ENCODE measurements around the gene NR6A1. TPM values are rescaled to one million over a fixed set of nuclear protein-coding genes. Genes with fewer than 3 reads are reported as not detected.

Gene NR6A1
- polyA plus RNA-seq, 2 donors = 0.68 to 1.4 TPM

- WGBS, 2 donors = 88 to 94% methylated on average over 4 of the region's 4 CpGs
- H3K9me3 ChIP-seq (ENCODE audit: control insufficient read depth in 2 of 2, insufficient read depth in 1 of 2, low read depth in 1 of 2, low read length in 1 of 2) = peaks cover 0 to 3% of the 10 kb centered on the region in 2 donors
- no peaks in the 10 kb centered on the region for H3K27me3 ChIP-seq (ENCODE audit: control insufficient read depth in 1 of 2, insufficient read depth in 2 of 2, low read length in 2 of 2)
- H3K36me3 ChIP-seq (ENCODE audit: control insufficient read depth in 2 of 2, insufficient read depth in 2 of 2, low read length in 1 of 2) = no peaks in the 10 kb centered on the region
- no peak overlapping the region for H3K27ac ChIP-seq (ENCODE audit: low read depth in 2 of 2, low read length in 1 of 2)
- no peak overlapping the region for H3K4me3 ChIP-seq (ENCODE audit: low read depth in 1 of 2, low read length in 2 of 2)
- no peaks in the 10 kb centered on the region for H3K4me1 ChIP-seq (ENCODE audit: control insufficient read depth in 2 of 2, insufficient read depth in 2 of 2, low read length in 1 of 2)
Observed at GRCh38 chr9:124493218-124493617, 277.9 kb downstream of the NR6A1 start.

DNA sequence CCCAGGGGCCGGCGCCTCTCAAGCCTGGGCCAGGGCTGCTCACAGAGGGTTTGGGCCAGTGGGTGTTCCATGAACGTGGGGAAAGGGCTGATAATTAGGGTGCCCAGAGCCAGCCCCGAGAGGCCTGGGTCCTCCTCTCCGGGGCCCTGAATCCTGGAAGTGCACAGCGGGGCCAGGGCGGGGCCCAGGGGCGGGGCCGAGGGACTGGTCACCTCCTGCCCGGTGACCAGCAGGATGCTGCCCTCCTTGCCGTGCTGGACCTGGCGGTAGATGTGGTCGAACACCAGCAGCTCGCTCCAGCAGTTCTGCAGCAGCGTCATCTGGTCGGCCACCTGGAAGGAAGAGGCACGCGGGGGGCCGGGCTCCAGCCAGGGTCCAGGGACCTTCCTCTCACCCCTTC is 278.3 kb downstream of the NR6A1 start:
- no peaks in the 10 kb centered on the region for H3K36me3 ChIP-seq (ENCODE audit: control insufficient read depth in 2 of 2, insufficient read depth in 2 of 2, low read length in 1 of 2)
- H3K27ac ChIP-seq (ENCODE audit: low read depth in 2 of 2, low read length in 1 of 2) = no peak overlapping the region
- WGBS, 2 donors = 81 to 86% methylated on average over 15 to 19 of the region's 19 CpGs
- H3K4me1 ChIP-seq (ENCODE audit: control insufficient read depth in 2 of 2, insufficient read depth in 2 of 2, low read length in 1 of 2) = no peaks in the 10 kb centered on the region
- no peaks in the 10 kb centered on the region for H3K27me3 ChIP-seq (ENCODE audit: control insufficient read depth in 1 of 2, insufficient read depth in 2 of 2, low read length in 2 of 2)
- no peak overlapping the region for H3K4me3 ChIP-seq (ENCODE audit: low read depth in 1 of 2, low read length in 2 of 2)
- peaks cover 0 to 3% of the 10 kb centered on the region in 2 donors for H3K9me3 ChIP-seq (ENCODE audit: control insufficient read depth in 2 of 2, insufficient read depth in 1 of 2, low read depth in 1 of 2, low read length in 1 of 2)

- 83 to 84% methylated on average over 27 to 32 of the region's 32 CpGs for WGBS, 2 donors
- H3K27me3 ChIP-seq (ENCODE audit: control insufficient read depth in 1 of 2, insufficient read depth in 2 of 2, low read length in 2 of 2) = no peaks in the 10 kb centered on the region
- H3K36me3 ChIP-seq (ENCODE audit: control insufficient read depth in 2 of 2, insufficient read depth in 2 of 2, low read length in 1 of 2) = no peaks in the 10 kb centered on the region
Observed at GRCh38 chr9:124491049-124491975, 279.8 kb downstream of the NR6A1 start.

GRCh38 chr9:124490004-124490403 is 281.1 kb downstream of the NR6A1 start:
- Histone ChIP-seq H3K4me1 (ENCODE audit: control insufficient read depth in 2 of 2, insufficient read depth in 2 of 2, low read length in 1 of 2) (no peaks in the 10 kb centered on the region), H3K36me3 (ENCODE audit: control insufficient read depth in 2 of 2, insufficient read depth in 2 of 2, low read length in 1 of 2) (no peaks in the 10 kb centered on the region), H3K27ac (ENCODE audit: low read depth in 2 of 2, low read length in 1 of 2) (no peak overlapping the region), H3K27me3 (ENCODE audit: control insufficient read depth in 1 of 2, insufficient read depth in 2 of 2, low read length in 2 of 2) (no peaks in the 10 kb centered on the region), H3K9me3 (ENCODE audit: control insufficient read depth in 2 of 2, insufficient read depth in 1 of 2, low read depth in 1 of 2, low read length in 1 of 2) (peaks cover 0 to 3% of the 10 kb centered on the region in 2 donors), H3K4me3 (ENCODE audit: low read depth in 1 of 2, low read length in 2 of 2) (no peak overlapping the region)
- WGBS, 2 donors = 69 to 77% methylated on average over 2 of the region's 2 CpGs

More at GRCh38 chr9:124491049-124491975, 279.8 kb downstream of the NR6A1 start:
- Histone ChIP-seq H3K27ac (ENCODE audit: low read depth in 2 of 2, low read length in 1 of 2) (no peak overlapping the region), H3K4me3 (ENCODE audit: low read depth in 1 of 2, low read length in 2 of 2) (no peak overlapping the region), H3K4me1 (ENCODE audit: control insufficient read depth in 2 of 2, insufficient read depth in 2 of 2, low read length in 1 of 2) (no peaks in the 10 kb centered on the region), H3K9me3 (ENCODE audit: control insufficient read depth in 2 of 2, insufficient read depth in 1 of 2, low read depth in 1 of 2, low read length in 1 of 2) (peaks cover 0 to 3% of the 10 kb centered on the region in 2 donors)

DNA sequence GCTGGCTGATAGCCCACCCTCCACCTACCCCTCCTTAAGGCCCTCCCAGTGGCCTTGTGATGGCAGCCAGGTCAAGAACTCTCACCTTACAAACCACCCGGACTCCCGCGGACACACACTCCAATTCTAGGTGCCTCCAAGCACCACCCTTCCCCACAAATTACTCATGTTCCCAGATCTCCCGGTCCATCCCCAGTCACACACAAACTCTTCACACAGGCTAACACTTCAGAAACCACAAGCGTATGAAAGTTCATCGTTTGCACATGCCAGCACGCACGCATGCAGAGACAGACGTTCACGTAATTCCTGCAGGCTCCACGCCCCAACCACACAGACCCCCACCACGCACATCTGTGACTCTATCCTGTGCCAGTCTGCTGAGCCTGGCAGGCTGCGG is 281.9 kb downstream of the NR6A1 start:
- H3K4me3 ChIP-seq (ENCODE audit: low read depth in 1 of 2, low read length in 2 of 2) = no peak overlapping the region
- no peak overlapping the region for H3K27ac ChIP-seq (ENCODE audit: low read depth in 2 of 2, low read length in 1 of 2)
- H3K27me3 ChIP-seq (ENCODE audit: control insufficient read depth in 1 of 2, insufficient read depth in 2 of 2, low read length in 2 of 2) = no peaks in the 10 kb centered on the region
- 57 to 69% methylated on average over 13 of the region's 13 CpGs for WGBS, 2 donors
- H3K9me3 ChIP-seq (ENCODE audit: control insufficient read depth in 2 of 2, insufficient read depth in 1 of 2, low read depth in 1 of 2, low read length in 1 of 2) = peaks cover 0 to 3% of the 10 kb centered on the region in 2 donors
- no peaks in the 10 kb centered on the region for H3K36me3 ChIP-seq (ENCODE audit: control insufficient read depth in 2 of 2, insufficient read depth in 2 of 2, low read length in 1 of 2)
- no peaks in the 10 kb centered on the region for H3K4me1 ChIP-seq (ENCODE audit: control insufficient read depth in 2 of 2, insufficient read depth in 2 of 2, low read length in 1 of 2)

DNA sequence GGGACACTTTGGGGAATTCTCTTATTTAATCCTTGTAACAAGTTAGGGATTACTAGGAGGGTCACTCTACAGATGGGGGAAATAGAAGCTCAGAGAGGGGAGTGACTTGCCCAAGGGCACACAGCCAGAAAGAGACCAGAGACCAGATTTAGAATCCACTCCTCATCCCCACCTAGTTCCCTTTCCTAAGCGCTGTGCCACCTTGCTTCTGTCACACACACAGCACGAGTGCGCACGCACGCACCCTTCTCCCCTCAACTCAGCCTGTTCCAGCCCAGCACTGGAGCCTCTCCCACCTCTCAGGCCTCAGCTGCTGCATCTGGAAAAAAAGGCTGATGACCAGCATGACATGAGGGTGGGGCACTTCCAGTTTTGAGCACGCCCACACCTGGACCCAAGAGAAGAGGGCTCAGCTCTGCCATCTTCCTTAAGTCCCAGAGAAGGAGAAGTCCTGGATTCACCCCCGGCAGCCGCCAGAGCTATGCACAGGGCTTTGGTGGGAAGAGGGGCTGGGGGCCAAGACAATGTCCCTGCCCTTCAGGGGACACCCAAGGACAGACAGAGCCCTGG is 282.4 kb downstream of the NR6A1 start:
- Histone ChIP-seq H3K36me3 (ENCODE audit: control insufficient read depth in 2 of 2, insufficient read depth in 2 of 2, low read length in 1 of 2) (no peaks in the 10 kb centered on the region), H3K9me3 (ENCODE audit: control insufficient read depth in 2 of 2, insufficient read depth in 1 of 2, low read depth in 1 of 2, low read length in 1 of 2) (peaks cover 0 to 3% of the 10 kb centered on the region in 2 donors), H3K4me1 (ENCODE audit: control insufficient read depth in 2 of 2, insufficient read depth in 2 of 2, low read length in 1 of 2) (no peaks in the 10 kb centered on the region), H3K27me3 (ENCODE audit: control insufficient read depth in 1 of 2, insufficient read depth in 2 of 2, low read length in 2 of 2) (no peaks in the 10 kb centered on the region), H3K27ac (ENCODE audit: low read depth in 2 of 2, low read length in 1 of 2) (no peak overlapping the region), H3K4me3 (ENCODE audit: low read depth in 1 of 2, low read length in 2 of 2) (no peak overlapping the region)
- WGBS, 2 donors = 92 to 93% methylated on average over 7 to 8 of the region's 8 CpGs

- Histone ChIP-seq H3K4me3 (ENCODE audit: low read depth in 1 of 2, low read length in 2 of 2) (no peak overlapping the region), H3K9me3 (ENCODE audit: control insufficient read depth in 2 of 2, insufficient read depth in 1 of 2, low read depth in 1 of 2, low read length in 1 of 2) (peaks cover 0 to 3% of the 10 kb centered on the region in 2 donors), H3K36me3 (ENCODE audit: control insufficient read depth in 2 of 2, insufficient read depth in 2 of 2, low read length in 1 of 2) (no peaks in the 10 kb centered on the region), H3K27me3 (ENCODE audit: control insufficient read depth in 1 of 2, insufficient read depth in 2 of 2, low read length in 2 of 2) (no peaks in the 10 kb centered on the region), H3K27ac (ENCODE audit: low read depth in 2 of 2, low read length in 1 of 2) (no peak overlapping the region), H3K4me1 (ENCODE audit: control insufficient read depth in 2 of 2, insufficient read depth in 2 of 2, low read length in 1 of 2) (no peaks in the 10 kb centered on the region)
- WGBS, 2 donors = 38 to 48% methylated on average over 40 of the region's 40 CpGs
Observed at GRCh38 chr9:124487260-124488182, 283.6 kb downstream of the NR6A1 start.

GRCh38 chr9:124486778-124487259 is 284.3 kb downstream of the NR6A1 start:
- Histone ChIP-seq H3K4me1 (ENCODE audit: control insufficient read depth in 2 of 2, insufficient read depth in 2 of 2, low read length in 1 of 2) (no peaks in the 10 kb centered on the region), H3K9me3 (ENCODE audit: control insufficient read depth in 2 of 2, insufficient read depth in 1 of 2, low read depth in 1 of 2, low read length in 1 of 2) (peaks cover 0 to 3% of the 10 kb centered on the region in 2 donors), H3K27me3 (ENCODE audit: control insufficient read depth in 1 of 2, insufficient read depth in 2 of 2, low read length in 2 of 2) (no peaks in the 10 kb centered on the region), H3K4me3 (ENCODE audit: low read depth in 1 of 2, low read length in 2 of 2) (no peak overlapping the region), H3K27ac (ENCODE audit: low read depth in 2 of 2, low read length in 1 of 2) (no peak overlapping the region), H3K36me3 (ENCODE audit: control insufficient read depth in 2 of 2, insufficient read depth in 2 of 2, low read length in 1 of 2) (no peaks in the 10 kb centered on the region)
- 43 to 49% methylated on average over 17 of the region's 17 CpGs for WGBS, 2 donors

DNA sequence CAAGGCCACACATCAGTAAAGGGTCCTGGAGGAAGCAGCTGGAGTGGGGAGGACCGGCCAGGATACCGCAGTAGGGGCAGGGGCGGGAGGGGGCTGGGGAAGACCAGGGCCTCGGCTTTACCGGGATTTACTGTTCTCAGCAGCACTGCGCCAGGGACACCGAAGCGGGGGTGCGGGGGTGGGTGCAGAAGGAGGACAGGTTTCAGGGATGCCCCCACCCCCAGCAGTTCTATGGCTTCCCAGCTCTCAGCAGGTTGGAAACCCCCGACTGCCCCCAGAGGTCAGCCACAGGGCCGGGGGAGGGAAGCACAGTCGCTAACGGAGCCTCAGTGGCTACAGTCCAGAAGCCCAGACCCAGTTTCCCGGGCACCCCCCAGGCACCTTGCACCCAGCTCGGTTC is 285.2 kb downstream of the NR6A1 start:
- Histone ChIP-seq H3K36me3 (ENCODE audit: control insufficient read depth in 2 of 2, insufficient read depth in 2 of 2, low read length in 1 of 2) (no peaks in the 10 kb centered on the region), H3K9me3 (ENCODE audit: control insufficient read depth in 2 of 2, insufficient read depth in 1 of 2, low read depth in 1 of 2, low read length in 1 of 2) (no peaks in the 10 kb centered on the region), H3K4me3 (ENCODE audit: low read depth in 1 of 2, low read length in 2 of 2) (no peak overlapping the region), H3K27ac (ENCODE audit: low read depth in 2 of 2, low read length in 1 of 2) (no peak overlapping the region), H3K27me3 (ENCODE audit: control insufficient read depth in 1 of 2, insufficient read depth in 2 of 2, low read length in 2 of 2) (no peaks in the 10 kb centered on the region), H3K4me1 (ENCODE audit: control insufficient read depth in 2 of 2, insufficient read depth in 2 of 2, low read length in 1 of 2) (no peaks in the 10 kb centered on the region)
- WGBS, 2 donors = 59 to 71% methylated on average over 14 to 15 of the region's 15 CpGs

Data from esophagus (tissue), 2 donors.